ENCODE measurements around the gene YTHDF1.

The YTHDF1 gene

DNA sequence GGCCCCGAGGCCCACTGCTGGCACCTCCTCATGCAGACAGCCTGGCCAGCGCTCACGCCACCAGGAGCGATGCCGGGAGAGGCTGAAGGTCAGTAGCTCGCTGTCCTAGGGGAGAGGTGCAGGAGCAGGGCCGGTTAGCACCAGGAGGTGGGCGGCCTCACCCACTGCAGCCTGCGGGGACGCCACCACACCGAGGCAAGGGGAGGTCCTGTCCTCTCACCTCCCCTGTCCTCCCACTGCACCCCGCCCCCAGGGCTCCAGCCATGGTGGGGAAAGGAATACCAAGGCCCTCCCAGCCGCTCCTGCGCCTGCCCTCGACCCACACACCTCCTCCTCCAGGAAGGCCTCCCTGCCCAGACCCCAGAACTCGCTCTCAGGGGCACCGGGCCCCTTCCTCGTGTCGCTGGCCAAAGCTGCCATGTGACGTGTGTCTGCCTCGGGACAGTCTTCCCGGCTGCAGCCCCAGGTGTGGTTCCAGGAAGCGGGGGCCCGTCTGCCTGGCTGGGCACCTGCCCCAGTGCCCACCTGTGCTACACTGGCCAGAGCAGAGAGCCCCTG lies 31.8 kb upstream of the YTHDF1 start:
- DNase-seq = no peak

DNA sequence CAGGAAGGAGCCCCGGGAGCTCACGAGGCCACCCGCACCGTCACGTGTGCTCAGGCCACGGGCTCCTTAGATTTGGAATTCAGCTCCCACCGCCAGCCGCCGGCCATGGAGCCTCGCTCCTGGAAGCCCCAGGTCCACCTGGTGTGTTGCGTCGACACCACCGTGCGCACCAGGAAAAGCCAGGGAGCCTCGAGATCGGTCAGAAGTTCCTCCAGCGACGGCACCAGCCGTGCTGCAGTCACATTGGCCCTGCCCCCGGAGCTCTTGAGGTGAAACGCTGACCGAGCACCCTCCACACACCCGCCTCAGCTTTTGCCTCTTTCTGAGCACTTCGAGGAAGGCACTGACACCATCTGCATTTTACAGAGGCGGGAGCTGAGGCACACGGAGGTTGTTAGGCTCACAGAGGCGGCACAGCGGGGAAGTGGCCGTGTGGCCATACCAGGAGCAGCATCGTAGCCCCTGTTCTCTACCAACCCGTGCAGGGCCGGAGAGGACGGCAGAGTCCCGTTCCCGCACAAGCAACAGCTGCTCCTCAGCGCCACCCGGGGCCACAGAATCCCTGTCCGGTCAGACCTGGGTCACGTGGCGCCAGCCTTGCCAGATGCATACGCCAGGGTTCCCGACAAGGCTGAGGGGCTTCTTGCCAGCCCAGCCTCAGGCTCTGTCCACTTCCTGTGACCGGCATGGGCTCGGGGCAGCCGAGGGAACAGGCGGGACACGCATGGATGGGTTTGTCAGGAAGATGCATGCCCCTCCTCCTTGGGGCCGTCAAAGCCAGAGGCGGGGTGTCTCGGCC lies 30.8 kb upstream of the YTHDF1 start:
- DNase-seq = no peak

DNA sequence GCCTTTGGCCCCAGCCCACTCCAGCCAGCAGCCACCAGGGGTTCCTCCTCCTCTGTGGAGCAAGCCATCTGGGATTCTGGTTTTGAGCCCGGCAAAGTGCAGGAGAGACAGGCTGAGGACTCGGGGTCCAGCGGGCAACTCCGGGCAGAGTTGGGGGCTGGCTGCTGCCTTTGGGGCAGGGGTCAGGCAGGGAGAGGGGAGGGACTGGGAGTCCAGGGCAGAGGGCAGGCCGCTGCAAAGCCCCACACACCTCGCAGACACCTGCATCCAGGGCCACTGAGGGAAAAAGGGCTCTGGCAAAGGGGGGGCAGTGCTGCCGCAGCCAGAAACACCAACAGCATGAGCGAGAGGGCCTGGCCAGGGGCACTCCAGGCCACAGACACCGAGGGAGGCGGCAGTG lies 28.5 kb upstream of the YTHDF1 start:
- DNase-seq = no peak

DNA sequence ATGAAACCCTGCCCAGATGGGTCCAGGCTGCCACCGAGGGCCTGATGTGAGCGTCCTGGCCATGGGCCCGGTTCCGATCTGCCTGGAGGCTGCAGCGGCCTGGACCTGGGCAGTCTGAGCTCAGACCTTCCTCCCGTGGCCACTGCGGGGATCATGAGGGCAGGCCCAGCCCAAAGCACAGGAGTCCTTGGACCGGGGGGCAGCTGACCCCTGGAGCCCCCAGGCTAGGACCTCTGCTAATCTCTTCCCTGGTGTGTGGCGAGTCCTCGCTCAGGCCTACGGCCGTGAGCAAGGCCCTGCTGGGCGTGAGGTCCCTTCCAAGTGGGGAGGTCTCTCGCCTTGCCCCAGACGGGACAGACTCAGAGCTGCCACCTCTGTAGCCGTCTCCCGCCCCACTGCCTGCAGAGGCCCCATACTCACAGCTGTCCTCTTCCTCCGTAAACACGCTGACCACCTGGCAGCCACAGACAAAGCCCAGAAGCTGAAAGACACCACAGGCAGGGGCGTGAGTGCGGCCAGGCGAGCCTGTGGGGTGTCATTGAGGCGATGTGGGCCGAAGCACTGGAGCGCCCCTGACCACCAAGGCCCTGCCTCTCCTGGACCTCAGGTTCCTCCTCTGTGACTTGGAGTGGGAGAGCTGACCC lies 27.8 kb upstream of the YTHDF1 start:
- DNase-seq = no peak

DNA sequence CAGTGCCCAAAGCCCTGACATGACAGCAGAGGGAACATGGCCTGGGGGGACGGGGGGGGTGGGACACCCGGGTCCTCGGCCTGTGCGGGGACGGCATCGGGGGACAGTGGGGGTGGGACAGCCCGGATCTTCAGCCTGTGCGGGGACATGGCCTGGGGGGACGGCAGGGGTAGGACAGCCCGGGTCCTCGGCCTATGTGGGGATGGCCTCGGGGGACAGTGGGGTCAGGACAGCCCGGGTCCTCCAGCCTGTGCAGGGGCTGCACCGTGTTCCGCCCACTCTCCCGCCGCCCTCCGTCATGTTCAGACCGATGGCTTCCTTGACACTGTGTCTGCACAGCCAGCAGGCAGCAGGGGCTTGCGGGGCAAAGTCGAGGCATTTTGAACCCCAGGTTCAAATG lies 26.8 kb upstream of the YTHDF1 start:
- DNase-seq = no peak

DNA sequence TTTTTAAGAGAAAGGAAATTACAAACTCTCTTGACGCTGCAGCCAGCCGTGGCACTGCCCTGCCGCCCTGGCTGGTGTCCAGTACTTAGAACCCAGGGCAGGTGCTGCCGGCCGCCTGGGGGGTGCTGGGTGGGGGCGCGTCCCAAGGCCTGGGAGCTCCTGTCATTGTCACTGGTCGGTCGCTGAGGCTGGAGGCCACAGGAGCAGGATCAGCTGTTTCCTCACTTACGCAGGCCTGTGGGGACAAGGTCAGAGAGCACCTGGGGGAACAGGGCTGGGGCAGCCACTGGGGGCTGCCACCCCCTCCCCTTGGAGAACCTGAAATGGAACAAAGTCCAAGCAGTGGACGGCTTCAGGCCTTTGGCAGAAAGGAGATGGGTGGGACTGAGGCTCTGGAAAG lies 25.3 kb upstream of the YTHDF1 start:
- DNase-seq = no peak

DNA sequence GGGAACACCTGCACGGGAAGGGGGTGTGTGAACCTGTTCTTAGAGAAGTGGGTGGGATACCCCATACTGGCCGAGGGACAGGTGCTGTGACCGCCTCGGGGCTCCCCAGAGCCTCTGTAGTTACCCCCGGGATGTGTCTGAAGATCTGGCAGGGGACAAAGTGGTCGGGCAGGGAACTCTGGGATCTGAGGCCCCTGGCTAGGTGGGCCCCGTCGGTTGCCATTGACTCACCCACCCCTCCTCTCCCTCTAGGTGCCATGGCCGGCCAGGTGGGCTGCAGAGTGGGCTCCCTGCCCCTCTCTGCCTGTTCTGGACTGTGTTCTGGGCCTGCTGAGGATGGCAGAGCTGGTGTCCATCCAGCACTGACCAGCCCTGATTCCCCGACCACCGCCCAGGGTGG lies 24.1 kb upstream of the YTHDF1 start:
- no peak for DNase-seq

DNA sequence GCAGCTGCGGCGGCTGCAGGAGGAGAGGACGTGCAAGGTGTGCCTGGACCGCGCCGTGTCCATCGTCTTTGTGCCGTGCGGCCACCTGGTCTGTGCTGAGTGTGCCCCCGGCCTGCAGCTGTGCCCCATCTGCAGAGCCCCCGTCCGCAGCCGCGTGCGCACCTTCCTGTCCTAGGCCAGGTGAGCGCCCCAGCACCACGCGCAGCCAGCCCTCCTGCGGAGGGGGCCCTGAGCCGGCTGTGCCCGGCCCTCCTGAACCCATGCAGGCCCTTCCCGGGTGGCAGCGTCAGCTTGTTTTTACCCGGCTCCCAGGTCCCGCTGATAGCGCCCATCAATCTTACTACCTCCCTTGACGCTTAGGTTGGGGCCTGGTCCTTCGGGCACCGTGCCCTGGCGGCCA lies 23.5 kb upstream of the YTHDF1 start:
- DNase-seq = no peak

DNA sequence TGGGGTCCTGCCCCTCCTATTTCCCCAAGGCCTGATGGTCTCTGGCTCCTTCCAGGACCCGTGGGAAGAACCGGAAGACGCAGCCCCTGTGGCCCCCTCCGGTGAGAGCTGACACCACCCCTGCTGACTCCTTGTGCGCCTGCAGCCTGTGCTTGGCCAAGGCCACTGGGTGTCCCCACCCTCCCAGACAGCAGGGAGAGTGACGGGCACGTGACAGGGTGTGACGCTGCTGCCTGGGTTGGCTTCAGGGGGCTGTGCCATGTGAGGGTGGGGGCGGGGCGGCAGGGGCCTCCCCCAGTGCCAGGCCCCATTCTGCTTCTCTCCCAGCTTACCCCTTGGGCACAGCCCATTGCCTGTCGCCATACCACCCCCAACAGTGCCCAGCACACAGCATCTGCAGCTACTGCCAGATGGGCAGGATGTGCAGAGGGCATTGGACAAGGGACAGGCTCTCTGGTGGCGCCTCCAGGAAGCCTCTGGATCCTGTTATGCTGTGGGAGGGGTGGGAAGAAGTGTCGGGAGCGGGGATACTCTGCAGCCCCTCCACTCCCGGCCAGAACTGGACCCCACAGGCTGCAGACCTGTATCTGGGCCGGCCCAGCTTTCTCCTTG lies 22.7 kb upstream of the YTHDF1 start:
- DNase-seq = no peak

DNA sequence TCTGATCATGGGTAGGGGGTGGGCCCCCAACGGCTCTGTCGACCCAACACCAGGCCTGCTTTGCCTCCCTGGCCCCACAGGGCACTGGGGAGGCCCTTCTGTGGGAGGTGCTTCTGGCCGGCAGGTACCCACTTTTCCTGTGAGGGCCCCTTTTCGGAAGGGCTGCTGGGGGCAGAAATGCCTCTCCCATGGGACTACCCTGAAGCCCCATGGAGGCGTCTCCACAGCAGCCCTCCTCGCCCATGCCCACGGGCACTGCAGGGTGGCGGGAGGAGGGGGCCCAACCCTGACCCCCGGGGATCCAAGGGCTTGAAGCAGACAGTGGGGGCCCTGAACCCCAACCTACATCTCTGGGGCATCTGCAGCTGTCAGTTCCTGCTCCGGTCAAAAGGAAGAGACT lies 22.1 kb upstream of the YTHDF1 start:
- no peak for DNase-seq

DNA sequence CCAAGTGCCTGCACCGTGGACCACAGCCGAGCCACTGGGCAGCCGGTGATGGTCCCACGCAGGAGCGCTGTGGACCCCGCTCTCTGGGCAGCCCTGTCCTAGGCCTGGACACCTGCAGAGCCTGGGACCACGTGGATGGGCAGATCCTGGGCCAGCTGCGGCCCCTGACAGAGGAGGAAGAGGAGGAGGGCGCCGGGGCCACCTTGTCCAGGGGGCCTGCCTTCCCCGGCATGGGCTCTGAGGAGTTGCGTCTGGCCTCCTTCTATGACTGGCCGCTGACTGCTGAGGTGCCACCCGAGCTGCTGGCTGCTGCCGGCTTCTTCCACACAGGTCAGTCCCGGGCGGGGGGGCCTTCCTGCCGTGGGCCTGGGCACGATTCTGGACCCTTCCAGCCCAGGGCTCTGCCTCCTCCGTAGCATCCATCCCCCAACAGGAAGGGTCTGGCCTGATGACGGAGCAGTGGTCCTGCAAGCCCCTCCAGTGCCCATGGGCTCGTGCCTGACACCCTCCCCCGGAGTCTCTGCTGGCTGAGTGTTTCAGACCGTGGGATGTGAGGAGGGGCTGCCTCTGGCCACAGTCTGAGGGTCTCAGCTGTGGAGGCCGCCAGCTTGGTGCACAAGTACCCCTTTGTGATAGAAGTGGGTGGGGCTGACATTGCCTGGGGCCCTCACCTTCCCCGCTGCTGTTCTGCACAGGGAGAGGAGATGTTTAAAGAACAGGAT lies 20.3 kb upstream of the YTHDF1 start:
- no peak for DNase-seq

DNA sequence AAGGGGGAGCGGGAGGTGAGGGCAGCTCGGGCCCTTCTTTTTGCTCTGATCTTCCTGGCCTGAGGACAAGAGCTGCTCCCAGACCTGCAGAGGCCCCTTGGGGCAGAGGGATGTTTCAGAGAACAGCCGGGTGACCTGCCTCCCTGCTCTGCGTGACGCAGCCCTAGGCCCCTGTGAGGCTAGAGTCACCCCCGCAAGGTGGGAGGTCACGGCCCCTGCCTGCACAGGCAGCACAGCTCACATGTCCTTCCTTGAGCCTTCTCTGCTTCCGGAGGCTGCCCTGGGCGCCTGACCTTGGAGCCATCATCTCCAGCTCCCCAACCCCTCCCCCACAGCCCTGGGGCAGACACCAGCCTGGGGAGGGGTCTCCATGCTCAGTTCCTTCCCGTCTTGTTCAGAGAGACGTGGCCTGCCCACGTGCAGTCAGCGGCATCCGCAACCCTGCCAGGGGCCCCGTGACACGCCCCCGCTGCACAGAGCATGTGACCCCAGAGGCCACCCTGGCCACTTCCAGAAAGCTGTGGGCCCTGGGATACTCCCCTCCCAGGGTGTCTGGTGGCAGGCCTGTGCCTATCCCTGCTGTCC lies 19.6 kb upstream of the YTHDF1 start, which contains the start of gene BIRC7:
Gene BIRC7 (plus strand): TSS at position 507 of the 585 bp plus-strand sequence. CDS start 192 bp downstream, outside the sequence.
- no peak for DNase-seq

DNA sequence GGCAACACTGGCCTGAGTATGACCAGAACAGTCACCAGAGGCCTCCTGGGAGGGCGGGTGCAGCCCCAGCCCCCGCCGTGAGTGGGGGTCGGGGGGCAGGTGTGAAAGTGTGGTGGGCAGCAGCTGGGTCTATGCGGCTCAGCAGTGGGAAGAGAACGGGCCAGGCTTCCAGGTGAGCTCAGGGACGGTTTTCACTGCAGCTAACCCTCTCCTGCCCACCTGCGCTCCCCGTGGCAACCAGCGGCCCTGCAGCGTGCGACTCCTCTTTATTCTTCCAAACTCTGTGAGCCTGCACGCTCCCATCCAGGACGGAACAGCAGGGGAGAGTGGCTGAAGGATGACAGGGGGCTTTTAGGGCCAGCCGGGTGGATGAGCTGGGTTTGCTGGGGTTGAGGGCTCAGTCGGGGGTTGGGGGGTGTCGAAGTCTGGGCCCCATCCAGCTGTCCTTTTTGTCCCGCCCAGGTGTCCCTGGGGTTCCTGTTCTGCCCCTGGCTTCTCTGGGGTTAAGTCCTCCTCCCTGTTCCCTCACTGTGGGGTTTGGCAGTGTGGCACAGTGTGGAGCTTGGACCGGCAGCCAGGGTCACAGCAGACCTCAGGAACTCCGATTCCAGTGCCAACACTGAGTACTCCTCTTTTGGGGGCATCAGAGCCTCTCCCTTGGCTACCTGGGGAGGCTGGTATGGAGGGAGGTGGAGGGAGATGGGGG lies 18.9 kb upstream of the YTHDF1 start:
- no peak for DNase-seq

DNA sequence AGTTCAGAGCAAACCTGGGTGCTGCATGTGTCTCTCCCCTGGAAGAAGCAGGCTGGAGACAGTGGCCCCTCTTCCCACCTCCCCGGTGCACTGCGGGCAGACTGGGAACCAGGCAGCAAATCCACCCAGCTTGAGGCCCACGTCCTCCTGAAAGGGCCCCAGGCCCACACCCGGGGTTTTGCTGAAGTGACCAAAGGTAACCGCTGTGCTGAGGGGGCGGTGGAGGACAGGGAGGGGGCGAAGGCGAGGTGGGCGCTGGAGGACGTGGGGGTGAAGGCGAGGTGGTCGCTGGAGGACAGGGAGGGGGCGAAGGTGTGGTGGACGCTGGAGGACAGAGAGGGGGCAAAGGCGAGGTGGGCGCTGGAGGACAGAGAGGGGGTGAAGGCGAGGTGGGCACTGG lies 18.0 kb upstream of the YTHDF1 start:
- DNase-seq = no peak

DNA sequence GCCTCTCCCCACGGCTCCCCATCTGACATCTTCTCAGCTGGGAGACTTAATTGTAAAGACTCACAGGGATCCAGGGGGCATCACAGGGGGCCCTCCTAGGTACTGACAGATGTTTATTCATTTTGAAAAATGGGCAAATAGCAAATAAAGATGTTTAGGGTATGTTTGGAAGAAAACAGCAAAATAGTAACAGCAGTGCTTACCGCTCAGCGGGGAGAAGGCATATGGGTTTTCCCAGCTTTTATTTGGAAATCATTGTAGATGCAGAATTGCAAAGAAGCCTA lies 17.1 kb upstream of the YTHDF1 start:
- no peak for DNase-seq

DNA sequence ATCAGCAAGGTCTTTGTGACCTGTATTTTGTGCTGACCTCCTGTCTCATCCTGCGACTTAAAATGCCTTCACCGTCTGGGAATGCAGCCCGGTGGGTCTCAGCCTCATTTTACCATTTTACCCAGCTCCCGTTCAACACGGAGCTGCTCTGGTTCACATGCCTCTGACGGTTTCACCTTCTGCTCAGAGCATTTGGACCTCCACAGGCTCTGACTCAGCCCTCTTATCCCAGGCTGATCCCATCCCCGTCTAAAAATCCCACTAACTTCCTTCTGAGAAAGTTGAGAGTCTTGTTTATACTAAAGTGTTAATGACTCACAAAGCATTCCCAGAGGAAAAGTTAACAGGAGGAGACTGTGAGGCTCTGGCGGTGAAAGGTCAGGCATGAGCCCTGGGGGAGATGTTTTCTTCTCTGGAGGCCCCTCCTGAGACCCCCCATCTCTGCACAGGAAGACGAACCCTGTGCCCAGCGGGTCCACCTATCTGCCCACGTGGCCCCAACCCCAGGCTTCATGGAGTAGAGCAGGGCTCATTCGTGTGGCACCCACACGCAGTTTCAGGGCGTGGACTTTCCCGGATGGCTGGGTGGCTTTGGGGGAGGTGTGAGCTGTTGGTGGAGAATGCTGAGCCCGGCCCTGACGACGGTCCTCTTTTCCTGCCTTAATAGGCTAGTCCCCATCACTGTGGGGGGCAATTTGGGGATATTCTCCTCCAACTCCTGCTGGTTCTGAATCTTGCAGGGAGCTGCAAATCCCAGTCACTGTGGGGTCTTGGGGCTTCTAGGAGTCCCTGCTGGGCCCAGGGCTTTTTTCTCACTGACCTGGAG lies 16.5 kb upstream of the YTHDF1 start:
- DNase-seq = no peak

DNA sequence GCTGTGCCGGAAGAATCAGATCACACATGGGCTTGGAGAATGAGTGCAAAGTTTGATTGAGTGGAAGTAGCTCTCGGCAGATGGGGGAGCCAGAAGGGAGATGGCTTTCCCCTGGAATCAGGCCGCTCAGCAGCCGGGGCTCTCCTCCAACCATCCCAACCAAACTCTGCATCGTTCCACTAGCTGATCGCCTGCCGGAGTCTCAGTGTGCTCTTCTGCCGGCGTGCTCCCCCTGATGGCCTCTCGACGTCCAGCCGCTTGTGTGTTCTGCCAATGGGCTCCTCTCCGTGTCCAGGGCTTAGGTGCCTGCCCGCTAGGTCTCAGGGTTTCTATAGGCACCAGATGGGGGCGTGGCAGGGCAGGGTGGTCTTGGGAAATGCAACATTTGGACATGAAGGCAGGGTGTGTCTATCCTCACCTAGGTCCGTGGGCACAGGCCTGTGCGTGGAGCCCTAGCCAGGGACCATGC lies 14.9 kb upstream of the YTHDF1 start:
- no peak for DNase-seq

DNA sequence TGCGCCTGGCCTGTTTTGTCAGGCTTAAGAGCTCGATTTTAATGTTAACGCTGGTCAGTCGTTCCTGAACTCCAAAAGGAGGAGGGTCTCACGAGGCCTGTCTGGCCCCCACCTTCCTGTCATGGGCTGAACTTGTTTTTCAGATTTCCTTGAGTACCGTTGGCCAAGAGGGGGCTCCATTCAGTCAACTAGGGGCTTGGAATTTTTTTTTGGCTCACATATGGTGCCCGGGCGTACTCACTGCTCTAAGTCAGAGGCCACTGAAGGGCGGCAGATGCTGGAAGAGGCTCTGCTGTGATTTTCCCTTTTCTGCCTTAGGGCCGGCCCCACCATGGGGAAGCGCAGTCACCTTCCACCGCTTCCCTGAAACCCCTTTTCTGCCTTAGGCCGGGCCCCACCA lies 12.9 kb upstream of the YTHDF1 start:
- no peak for DNase-seq

DNA sequence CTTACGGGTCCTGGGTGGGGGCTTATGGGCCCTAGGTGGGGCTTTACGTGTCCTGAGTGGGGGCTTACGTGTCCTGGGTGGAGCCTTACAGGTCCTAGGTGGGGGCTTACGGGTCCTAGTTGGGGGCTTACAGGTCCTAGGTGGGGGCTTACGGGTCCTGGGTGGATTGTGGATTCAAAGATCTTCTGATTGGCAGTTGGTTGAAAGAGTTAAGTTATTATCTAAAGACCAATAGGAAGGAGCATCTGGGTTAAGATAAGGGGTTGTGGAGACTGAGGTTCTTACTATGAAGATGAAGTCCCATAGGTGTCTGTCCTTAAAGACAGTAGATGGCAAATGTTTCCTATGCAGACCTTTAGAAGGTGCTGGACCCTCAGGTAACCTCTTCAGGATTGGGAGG lies 11.3 kb upstream of the YTHDF1 start:
- no peak for DNase-seq

DNA sequence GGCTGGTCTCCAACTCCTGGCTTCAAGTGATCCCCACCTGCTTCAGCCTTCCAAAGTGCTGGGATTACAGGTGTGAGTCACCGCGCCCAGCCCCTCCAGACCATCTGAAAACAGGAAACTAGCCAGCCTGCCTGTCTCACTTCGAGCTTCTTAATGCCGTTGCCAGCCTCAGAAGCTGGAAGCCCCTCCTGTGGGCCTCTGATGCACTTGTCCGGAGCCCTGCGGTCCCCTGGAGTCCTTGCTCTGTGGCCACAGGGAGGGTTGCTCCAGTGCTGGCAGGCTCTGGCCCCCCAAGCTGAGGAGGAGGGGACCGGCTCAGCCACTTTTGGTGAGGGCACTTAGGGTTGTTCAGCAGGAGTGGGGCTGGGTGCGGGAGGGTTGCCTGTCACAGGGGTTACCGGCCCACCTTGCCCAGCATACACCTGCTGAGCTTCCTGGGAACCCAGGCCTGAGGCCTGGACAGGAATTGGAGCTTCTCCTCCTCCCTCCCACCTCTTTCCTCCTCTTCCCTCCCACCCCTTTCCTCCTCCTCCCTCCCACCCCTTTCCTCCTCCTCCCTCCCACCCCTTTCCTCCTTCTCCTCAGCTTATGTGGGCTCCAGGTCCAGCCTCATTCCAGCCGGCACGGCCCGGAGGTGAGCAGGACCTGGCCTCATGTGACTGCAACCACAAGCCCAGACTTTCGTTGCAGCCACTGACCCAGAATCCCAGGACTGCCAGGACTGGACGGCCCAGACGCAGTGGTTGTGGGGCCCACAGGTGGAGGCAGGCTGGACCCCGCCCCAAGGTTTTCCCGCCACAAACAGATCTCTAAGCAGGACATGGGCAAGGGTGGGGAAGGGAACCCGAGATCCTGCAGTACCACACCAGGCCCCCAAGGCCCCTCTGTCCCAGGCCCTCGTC lies 10.4 kb upstream of the YTHDF1 start:
- DNase-seq = no peak

Data from NCI-H1436 treated with DMSO at 0.1 percent for 48 hours (cell line).